B cell (primary cell): Measurements from ENCODE around the gene ELOVL6. TPM values are rescaled to one million over a fixed set of nuclear protein-coding genes. Genes with fewer than 3 reads are reported as not detected.
A peak's percentile ranks its signal among the peaks of the same experiment; 100 is the strongest.

ENCODE experiments used
- ATAC-seq: fragments of 200-7000 bp; cut with Tn5 transposase; one replicate; pipeline ENCODE4 v1.10.0; 2021; ENCODE audit warnings: low read depth, mild to moderate bottlenecking, moderate number of reproducible peaks, moderate library complexity
- CTCF ChIA-PET: fragments of 350-600 bp; sonication (Branson Sonifier 250); formaldehyde crosslinking; loops from one replicate; lab custom pipeline; 2021; ENCODE audit warnings: antibody characterized with exemption, inconsistent platforms; lab: Charles Lee
- POLR2A ChIA-PET: fragments of 350-600 bp; sonication (Branson Sonifier 250); formaldehyde crosslinking; loops from one replicate; lab custom pipeline; 2021; ENCODE audit warnings: antibody characterized with exemption; lab: Charles Lee
- DNase-seq: peaks from one replicate; pipeline ENCODE4 v3.0.0; 2013
- H2AFZ ChIP-seq: 2 replicates; pipeline ENCODE4 v1.6.1; 2012; ENCODE audit warnings: mild to moderate bottlenecking, low read depth, low read length; ENCODE audit not compliant: insufficient read depth, poor library complexity, severe bottlenecking
- H3K27ac ChIP-seq, 2 donors: 1 replicate in 1 of 2; 2 replicates in 1 of 2; pipeline ENCODE4 v1.5.1; 2012 to 2013; ENCODE audit warnings: low read length in 2 of 2, mild to moderate bottlenecking in 2 of 2, moderate library complexity in 1 of 2
- H3K27me3 ChIP-seq, 4 experiments: fragments of 200-600 bp in 1 of 4; sonication (generic) in 1 of 4; replicated peaks in 1 of 4; 1 replicate in 2 of 4; 2 replicates in 2 of 4; pipeline versions ENCODE4 v1.6.1 to v1.7.0; 2013 to 2016; ENCODE audit warnings: low read length in 3 of 4, mild to moderate bottlenecking in 2 of 4, mixed read lengths in 1 of 4, moderate library complexity in 1 of 4; ENCODE audit not compliant: insufficient read depth in 4 of 4, control insufficient read depth in 3 of 4; ENCODE audit errors: control extremely low read depth in 1 of 4
- H3K36me3 ChIP-seq, 2 experiments: replicated peaks in 1 of 2; 1 replicate in 1 of 2; 2 replicates in 1 of 2; pipeline versions ENCODE4 v1.6.1 to v1.7.1; 2013; ENCODE audit warnings: low read length in 1 of 2; ENCODE audit not compliant: insufficient read depth in 2 of 2, control insufficient read depth in 1 of 2; ENCODE audit errors: control extremely low read depth in 1 of 2, extremely low read depth in 1 of 2
- H3K4me1 ChIP-seq, 2 donors: fragments of 200-600 bp in 1 of 2; sonication (generic) in 1 of 2; 1 replicate in 1 of 2; 2 replicates in 1 of 2; pipeline versions ENCODE4 v1.5.1 to v1.6.1; 2013 to 2017; ENCODE audit warnings: low read length in 2 of 2; ENCODE audit not compliant: control insufficient read depth in 2 of 2, insufficient read depth in 2 of 2
- H3K4me2 ChIP-seq: replicated peaks from 2 replicates; pipeline ENCODE3; 2012; ENCODE audit warnings: mild to moderate bottlenecking, low read depth, low read length; ENCODE audit not compliant: poor library complexity, severe bottlenecking
- H3K4me3 ChIP-seq, 5 experiments: fragments of 200-600 bp in 1 of 5; sonication (generic) in 1 of 5; 1 replicate in 3 of 5; 2 replicates in 2 of 5; pipeline versions ENCODE4 v1.5.1 to v1.7.0; 2011 to 2016; ENCODE audit warnings: low read length in 4 of 5, mild to moderate bottlenecking in 4 of 5, low read depth in 2 of 5, control low read depth in 1 of 5, moderate library complexity in 1 of 5; ENCODE audit not compliant: insufficient read depth in 1 of 5; ENCODE audit errors: control extremely low read depth in 1 of 5, extremely low read depth in 1 of 5
- H3K79me2 ChIP-seq: fragments of 200-600 bp; sonication (generic); one replicate; pipeline ENCODE4 v1.6.0; 2016; ENCODE audit warnings: low read length; ENCODE audit not compliant: control insufficient read depth, insufficient read depth
- H3K9ac ChIP-seq: fragments of 200-600 bp; sonication (generic); 2 replicates; pipeline ENCODE4 v1.6.1; 2017; ENCODE audit warnings: mild to moderate bottlenecking, low read length, moderate library complexity
- H3K9me3 ChIP-seq, 3 donors: one replicate each; pipeline versions ENCODE4 v1.6.1 to v1.7.1; 2013; ENCODE audit warnings: low read length in 2 of 3; ENCODE audit not compliant: control insufficient read depth in 2 of 3, insufficient read depth in 1 of 3; ENCODE audit errors: control extremely low read depth in 1 of 3
- H4K20me1 ChIP-seq: 2 replicates; pipeline ENCODE4 v1.6.0; 2012; ENCODE audit warnings: mild to moderate bottlenecking, low read length; ENCODE audit not compliant: insufficient read depth, control insufficient read depth, poor library complexity, severe bottlenecking
- H3K27ac Mint-ChIP-seq: one replicate; pipeline ENCODE4 v1.8.0; 2021; ENCODE audit warnings: mixed read lengths
- H3K27me3 Mint-ChIP-seq: one replicate; pipeline ENCODE4 v1.8.0; 2021; ENCODE audit warnings: mixed read lengths
- H3K4me1 Mint-ChIP-seq: one replicate; pipeline ENCODE4 v1.8.0; 2021; ENCODE audit warnings: mixed read lengths
- H3K4me3 Mint-ChIP-seq: one replicate; pipeline ENCODE4 v1.8.0; 2021; ENCODE audit warnings: mixed read lengths
- H3K9me3 Mint-ChIP-seq: one replicate; pipeline ENCODE4 v1.8.0; 2022; ENCODE audit warnings: mixed read lengths; ENCODE audit not compliant: insufficient read depth
- EZH2 ChIP-seq: IDR thresholded peaks from 2 replicates; pipeline ENCODE4 v1.6.1; 2012; ENCODE audit warnings: borderline replicate concordance, low read depth, mild to moderate bottlenecking, moderate library complexity, low read length; ENCODE audit not compliant: insufficient read depth, poor library complexity, severe bottlenecking
- WGBS: methylation state at CpG from one replicate; pipeline ENCODE4 v1.1.5; 2013; ENCODE audit warnings: missing lambda C conversion rate; ENCODE audit not compliant: insufficient coverage; 5-methylcytosine and 5-hydroxymethylcytosine counted together
- intact Hi-C: fragments of 100-400 bp; cut with micrococcal nuclease; formaldehyde crosslinking; loops from one replicate; pipeline ENCODE4 v1.10.0; 2022
- polyA plus RNA-seq: library from polyadenylated mRNA; depleted of rRNA; stranded (reverse); fragments of >200 nt; gene quantifications from 2 replicates; pipeline ENCODE4 v1.2.3, GENCODE V29; 2012
- total RNA-seq, 2 donors: library from RNA; stranded (reverse); fragments of 120-200 nt in 1 of 2; gene quantifications; 1 replicate in 1 of 2; 2 replicates in 1 of 2; pipeline versions ENCODE4 v1.2.3 to v1.2.4, GENCODE V29; 2013 to 2022
- TF ChIP-seq, protein P1 (sequence below): fragments of 200-600 bp; IDR thresholded peaks from one replicate; pipeline ENCODE4 v1.8.0; 2022; ENCODE audit warnings: antibody characterized with exemption, mild to moderate bottlenecking

ELOVL6 gene
- total and polyA plus RNA-seq, 2 donors (not counting 1 experiment from before 2014, with no cell fraction given) = 0.10 to 0.22 TPM

- peaks cover 32% of the 10 kb centered on the region for H3K4me1 Mint-ChIP-seq
- Histone ChIP-seq H3K36me3 (no peaks in the 10 kb centered on the region), H3K9ac (peak overlapping the region; percentile 85), H3K4me2 (peak overlapping the region; percentile 94), H3K79me2 (no peaks in the 10 kb centered on the region), H3K27ac (peak overlapping the region in 1 of 2 donors; percentile 82), H3K4me1 (peaks cover 17 to 19% of the 10 kb centered on the region in 2 donors), H3K27me3 (no peaks in the 10 kb centered on the region), H3K4me3 (peak overlapping the region; percentile 66 to 90 (median 85)), H3K9me3 (no peaks in the 10 kb centered on the region), H4K20me1 (no peaks in the 10 kb centered on the region), H2AFZ (peak overlapping the region; percentile 95)
- intact Hi-C loops = loop anchor here (5.0 to 10.0 kb wide), 5 partner anchors 200 to 765 kb away; partner anchors contain the start of genes CASP6, MCUB and SEC24B
- CTCF ChIA-PET = interaction anchor here (1.1 kb wide), 1 partner anchor 318 kb away, joined by 3 read pairs; no protein-coding TSS in a partner anchor
- POLR2A ChIA-PET = no interaction called here
- H3K27me3 Mint-ChIP-seq = no peaks in the 10 kb centered on the region
- peak overlapping the region; percentile 83 for H3K27ac Mint-ChIP-seq
- ATAC-seq = no peak
- peak; percentile 51 for DNase-seq
- 0% methylated on average over 7 of the region's 26 CpGs for WGBS
- no peaks in the 10 kb centered on the region for H3K9me3 Mint-ChIP-seq
- TF ChIP-seq, protein P1, sequence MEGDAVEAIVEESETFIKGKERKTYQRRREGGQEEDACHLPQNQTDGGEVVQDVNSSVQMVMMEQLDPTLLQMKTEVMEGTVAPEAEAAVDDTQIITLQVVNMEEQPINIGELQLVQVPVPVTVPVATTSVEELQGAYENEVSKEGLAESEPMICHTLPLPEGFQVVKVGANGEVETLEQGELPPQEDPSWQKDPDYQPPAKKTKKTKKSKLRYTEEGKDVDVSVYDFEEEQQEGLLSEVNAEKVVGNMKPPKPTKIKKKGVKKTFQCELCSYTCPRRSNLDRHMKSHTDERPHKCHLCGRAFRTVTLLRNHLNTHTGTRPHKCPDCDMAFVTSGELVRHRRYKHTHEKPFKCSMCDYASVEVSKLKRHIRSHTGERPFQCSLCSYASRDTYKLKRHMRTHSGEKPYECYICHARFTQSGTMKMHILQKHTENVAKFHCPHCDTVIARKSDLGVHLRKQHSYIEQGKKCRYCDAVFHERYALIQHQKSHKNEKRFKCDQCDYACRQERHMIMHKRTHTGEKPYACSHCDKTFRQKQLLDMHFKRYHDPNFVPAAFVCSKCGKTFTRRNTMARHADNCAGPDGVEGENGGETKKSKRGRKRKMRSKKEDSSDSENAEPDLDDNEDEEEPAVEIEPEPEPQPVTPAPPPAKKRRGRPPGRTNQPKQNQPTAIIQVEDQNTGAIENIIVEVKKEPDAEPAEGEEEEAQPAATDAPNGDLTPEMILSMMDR = no peak
- TF ChIP-seq EZH2 = no peak
- H3K4me3 Mint-ChIP-seq = peak overlapping the region; percentile 99
Observed at GRCh38 chr4:110197529-110198042, 829 bp downstream of the ELOVL6 start.

DNA sequence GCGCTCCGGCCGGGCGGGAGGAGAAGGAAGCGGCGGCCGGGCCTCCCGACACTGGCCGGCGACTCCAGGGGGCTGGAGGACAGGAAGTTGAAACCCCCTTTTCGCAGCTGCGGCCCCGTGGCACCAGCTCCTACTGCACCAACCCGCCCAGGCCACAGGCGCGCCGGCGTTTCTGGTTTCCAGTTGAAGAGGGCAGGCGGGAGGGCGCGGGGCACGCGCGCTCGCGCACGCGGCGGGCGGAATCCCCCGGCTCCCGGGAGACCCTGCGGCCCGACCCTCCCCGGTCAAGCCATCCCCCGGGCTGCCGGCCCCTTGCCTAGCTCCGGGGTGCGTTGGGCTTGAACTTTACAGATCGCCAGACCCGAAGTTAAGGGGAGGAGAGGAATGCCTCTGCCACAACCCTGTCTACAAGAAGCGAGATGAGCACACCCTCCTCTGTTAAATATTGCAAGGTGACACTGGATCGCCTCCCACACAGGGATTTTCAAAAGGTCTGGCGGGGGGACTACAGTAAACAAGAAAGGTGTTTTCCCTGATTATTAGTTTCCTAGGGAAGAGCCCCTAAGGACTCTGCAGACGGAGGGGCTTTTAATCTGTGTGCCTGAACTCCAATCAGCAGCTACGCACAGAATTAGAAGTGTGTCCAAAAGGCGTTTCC lies 1.4 kb downstream of the ELOVL6 start:
- Histone ChIP-seq H4K20me1 (no peaks in the 10 kb centered on the region), H3K79me2 (no peaks in the 10 kb centered on the region), H3K9ac (peak overlapping the region; percentile 85), H3K9me3 (no peaks in the 10 kb centered on the region), H3K27me3 (no peaks in the 10 kb centered on the region), H2AFZ (peak overlapping the region; percentile 95), H3K27ac (peak overlapping the region in 1 of 2 donors; percentile 82), H3K4me1 (peaks cover 17 to 19% of the 10 kb centered on the region in 2 donors), H3K4me3 (peak overlapping the region; percentile 66 to 90 (median 85)), H3K4me2 (peak overlapping the region; percentile 94), H3K36me3 (no peaks in the 10 kb centered on the region)
- H3K4me1 Mint-ChIP-seq = peaks cover 32% of the 10 kb centered on the region
- peak overlapping the region; percentile 99 for H3K4me3 Mint-ChIP-seq
- no peaks in the 10 kb centered on the region for H3K27me3 Mint-ChIP-seq
- CTCF ChIA-PET = interaction anchor here (1.1 kb wide), 2 partner anchors 147 to 319 kb away, joined by 3 read pairs; no protein-coding TSS in a partner anchor
- H3K9me3 Mint-ChIP-seq = no peaks in the 10 kb centered on the region
- TF ChIP-seq, protein P1 = no peak
- TF ChIP-seq EZH2 = no peak
- POLR2A ChIA-PET = no interaction called here
- DNase-seq (peak; percentile 70), ATAC-seq (peak; percentile 38)
- WGBS = under 1% methylated on average over 45 of the region's 47 CpGs
- peak overlapping the region; percentile 83 for H3K27ac Mint-ChIP-seq
- intact Hi-C loops = loop anchor here (5.0 to 10.0 kb wide), 5 partner anchors 200 to 765 kb away; partner anchors contain the start of genes CASP6, MCUB and SEC24B
